A204.1 (cell line): ENCODE results near the gene CSTB.

Experiments
- FAIRE-seq: peaks from 2 replicates; lab custom pipeline; 2012; peaks lifted over from hg19 to GRCh38; lab: Jason Lieb, UNC

CSTB gene

GRCh38 chr21:43789276-43790009, 13.3 kb upstream of the CSTB start, which contains the start of gene RRP1:
RRP1 (plus strand) TSS chr21:43789577; CDS start chr21:43789630, 53 bp downstream.
- no peak for FAIRE-seq

GRCh38 chr21:43786807-43787440, 10.8 kb upstream of the CSTB start:
- no peak for FAIRE-seq

GRCh38 chr21:43786300-43786806, 10.2 kb upstream of the CSTB start:
- FAIRE-seq: no peak

GRCh38 chr21:43785134-43785533, 9.0 kb upstream of the CSTB start:
- no peak for FAIRE-seq

GRCh38 chr21:43783098-43783700, 7.1 kb upstream of the CSTB start:
- no peak for FAIRE-seq

- FAIRE-seq: no peak
These were observed 6.5 kb upstream of the CSTB start for GRCh38 chr21:43782431-43783097.

- FAIRE-seq: no peak
These were observed 5.7 kb upstream of the CSTB start for GRCh38 chr21:43781846-43782245.

- FAIRE-seq: no peak
These were observed 3.6 kb upstream of the CSTB start for GRCh38 chr21:43779660-43780059.

GRCh38 chr21:43778469-43779335, 2.6 kb upstream of the CSTB start:
- FAIRE-seq: no peak

- FAIRE-seq: no peak
These were observed 1.8 kb upstream of the CSTB start for GRCh38 chr21:43777953-43778352.

GRCh38 chr21:43775190-43775589, 918 bp downstream of the CSTB start:
- no peak for FAIRE-seq

- no peak for FAIRE-seq
These were observed 1.9 kb downstream of the CSTB start for GRCh38 chr21:43774163-43774562.

GRCh38 chr21:43772425-43772821, 3.7 kb downstream of the CSTB start:
- no peak for FAIRE-seq

GRCh38 chr21:43771698-43772424, 4.2 kb downstream of the CSTB start:
- FAIRE-seq: no peak

GRCh38 chr21:43771199-43771675, 4.9 kb downstream of the CSTB start:
- no peak for FAIRE-seq

- no peak for FAIRE-seq
These were observed 5.9 kb downstream of the CSTB start for GRCh38 chr21:43770066-43770655.

- no peak for FAIRE-seq
These were observed 6.7 kb downstream of the CSTB start for GRCh38 chr21:43769325-43769958.

GRCh38 chr21:43768868-43769167, 7.3 kb downstream of the CSTB start:
- FAIRE-seq: no peak

GRCh38 chr21:43767984-43768867, 7.9 kb downstream of the CSTB start:
- FAIRE-seq: no peak
